ENCODE data around the gene CELA2A.
"Not testable (repeated sequence)": the region's sequence is repeated elsewhere in the genome, so short reads cannot be mapped to it uniquely, and the experiment has no call there.

CELA2A gene

DNA sequence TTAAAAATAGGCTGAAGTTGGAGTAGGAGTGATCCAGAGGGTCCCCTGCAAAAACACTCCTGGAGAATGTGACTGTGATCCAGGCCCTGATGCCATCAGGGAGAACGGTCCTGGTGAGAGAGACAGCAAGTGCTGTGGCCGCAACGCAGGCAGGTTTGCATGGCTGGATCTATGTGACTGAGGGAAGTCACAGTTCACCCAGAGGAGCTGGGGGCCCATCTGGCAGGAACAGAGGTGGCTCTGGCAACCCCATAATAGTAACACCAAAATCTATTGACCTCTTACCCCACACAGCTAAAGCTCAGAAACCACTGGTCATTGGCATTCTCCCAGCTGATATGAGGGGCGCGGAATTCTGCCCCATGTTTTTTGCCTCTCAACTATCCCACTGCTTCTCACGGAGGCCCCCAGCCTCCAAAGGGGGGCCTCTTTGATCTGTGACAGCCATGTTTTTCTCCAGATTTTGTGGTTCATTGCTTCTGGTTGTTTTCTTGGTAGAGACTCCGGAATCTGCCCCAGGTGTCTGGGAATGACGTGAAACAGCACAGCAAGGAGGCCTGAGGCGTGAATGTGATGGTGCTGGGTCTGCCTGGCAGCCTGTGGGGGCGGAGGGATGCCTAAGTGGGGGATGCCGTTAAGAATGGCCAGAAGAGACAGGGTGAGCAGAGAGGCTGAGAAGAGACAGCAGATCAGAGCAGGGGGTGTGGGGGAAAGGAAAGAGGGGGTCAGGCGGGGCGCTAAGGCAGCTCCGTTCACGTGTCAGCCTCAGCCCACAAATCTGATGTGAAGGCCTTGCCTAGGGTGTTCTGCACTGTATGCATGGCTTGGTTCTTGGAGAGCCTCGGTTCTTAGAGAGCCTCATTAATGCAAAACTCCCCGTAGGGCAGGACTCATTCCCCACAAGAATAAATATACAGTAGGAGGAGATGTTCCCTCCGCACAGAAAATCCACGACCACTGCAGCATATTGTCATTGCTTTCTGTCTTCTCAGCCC lies 43.9 kb downstream of the CELA2A start:
- no peak for DNase-seq (ENCODE audit: low spot score)

DNA sequence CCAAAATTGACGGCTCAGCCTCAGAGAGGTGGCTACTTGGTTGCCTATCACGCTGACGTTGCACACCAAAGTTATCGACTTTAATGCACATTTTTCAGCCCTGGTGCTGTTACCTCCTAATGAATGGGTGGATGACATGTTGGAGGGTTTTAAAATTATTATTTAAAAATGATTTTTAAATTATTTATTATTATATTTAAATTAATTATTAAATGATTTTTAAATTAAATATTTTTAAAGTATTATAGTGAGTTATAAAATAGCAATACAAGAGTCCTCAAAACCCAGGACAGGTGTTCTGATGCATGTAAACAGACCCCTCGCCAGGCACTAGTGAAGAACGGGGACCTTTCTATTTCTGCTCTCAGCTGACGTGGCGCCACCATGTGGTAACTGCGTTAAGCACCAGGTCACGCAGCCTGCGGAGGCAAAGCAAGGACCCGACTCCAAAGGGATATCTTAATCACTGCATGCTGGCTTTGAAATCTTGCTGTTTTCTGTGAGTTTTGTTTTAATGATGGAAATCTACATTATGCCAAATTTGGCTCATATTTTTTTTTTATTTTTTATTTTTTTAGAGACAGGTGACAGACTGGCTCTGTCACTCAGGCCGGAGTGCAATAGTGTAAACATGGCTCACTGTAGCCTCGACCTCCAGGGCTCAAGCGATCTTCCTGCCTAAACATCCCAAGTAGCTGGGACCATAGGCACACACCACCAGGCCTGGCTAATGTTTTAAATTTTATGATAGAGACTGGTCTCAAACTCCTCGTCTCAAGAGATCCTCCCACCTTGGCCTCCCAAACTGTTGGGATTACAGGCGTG lies 44.9 kb downstream of the CELA2A start:
- peak; percentile 57 for DNase-seq (ENCODE audit: low spot score)

DNA sequence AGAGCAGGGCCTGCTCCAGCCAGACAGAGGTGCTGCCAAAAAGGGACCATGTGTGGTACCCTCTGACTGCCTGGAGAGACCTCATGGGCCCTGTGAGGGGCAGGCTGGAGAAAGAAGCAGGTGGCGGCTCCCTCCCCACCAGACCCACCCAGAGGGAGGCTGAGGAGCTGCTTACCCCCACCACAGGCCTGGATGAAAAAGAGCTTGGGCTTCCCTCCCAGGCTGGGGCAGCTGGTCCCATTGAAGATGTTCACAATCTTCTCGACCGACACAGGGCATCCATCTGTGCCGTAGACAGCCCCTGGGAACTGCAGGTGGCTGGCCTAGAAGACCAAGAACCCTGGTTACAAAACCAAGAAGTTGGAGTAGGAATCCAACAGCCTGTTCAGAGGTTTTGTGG lies 47.9 kb downstream of the CELA2A start:
- DNase-seq (ENCODE audit: low spot score), result no peak

DNA sequence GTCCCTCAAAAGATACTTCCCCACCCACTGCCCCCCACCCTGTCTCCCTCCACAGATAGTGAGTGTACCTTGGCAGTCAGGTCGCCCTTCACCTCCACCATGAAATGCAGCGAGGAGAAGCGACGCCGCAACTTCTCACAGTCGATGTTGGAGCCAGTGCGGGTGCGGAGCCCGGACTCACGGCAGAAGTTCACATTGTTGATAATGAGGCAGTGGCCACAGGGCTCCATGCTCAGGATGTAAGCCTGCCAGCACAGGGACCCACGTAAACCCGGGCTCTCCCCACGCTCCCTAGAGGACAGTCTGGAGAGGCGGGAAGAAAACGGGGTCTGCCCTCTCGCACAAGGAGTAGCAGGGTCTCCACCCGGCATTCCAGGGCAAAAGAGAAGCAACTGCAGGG lies 50.3 kb downstream of the CELA2A start:
- no peak for DNase-seq (ENCODE audit: low spot score)

DNA sequence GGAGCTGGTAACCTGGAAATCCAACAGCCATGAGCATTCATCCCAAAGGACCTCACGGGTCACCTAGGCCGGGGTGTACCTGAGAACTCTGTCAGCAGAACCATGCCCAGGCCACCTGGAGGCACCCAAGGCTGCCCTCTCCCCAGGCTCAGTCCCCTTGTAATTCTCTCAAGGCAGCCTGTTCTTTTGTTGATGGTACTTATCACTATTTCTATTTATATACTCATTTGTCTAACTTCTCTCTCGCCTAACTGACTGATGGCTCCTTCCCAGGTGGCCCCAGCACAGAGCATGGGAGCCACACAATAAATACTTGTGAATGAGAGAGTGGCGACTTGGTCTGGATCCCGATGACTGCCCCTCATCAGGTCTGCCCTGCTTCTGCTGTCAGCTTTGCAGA lies 50.7 kb downstream of the CELA2A start:
- DNase-seq (ENCODE audit: low spot score), result no peak

DNA sequence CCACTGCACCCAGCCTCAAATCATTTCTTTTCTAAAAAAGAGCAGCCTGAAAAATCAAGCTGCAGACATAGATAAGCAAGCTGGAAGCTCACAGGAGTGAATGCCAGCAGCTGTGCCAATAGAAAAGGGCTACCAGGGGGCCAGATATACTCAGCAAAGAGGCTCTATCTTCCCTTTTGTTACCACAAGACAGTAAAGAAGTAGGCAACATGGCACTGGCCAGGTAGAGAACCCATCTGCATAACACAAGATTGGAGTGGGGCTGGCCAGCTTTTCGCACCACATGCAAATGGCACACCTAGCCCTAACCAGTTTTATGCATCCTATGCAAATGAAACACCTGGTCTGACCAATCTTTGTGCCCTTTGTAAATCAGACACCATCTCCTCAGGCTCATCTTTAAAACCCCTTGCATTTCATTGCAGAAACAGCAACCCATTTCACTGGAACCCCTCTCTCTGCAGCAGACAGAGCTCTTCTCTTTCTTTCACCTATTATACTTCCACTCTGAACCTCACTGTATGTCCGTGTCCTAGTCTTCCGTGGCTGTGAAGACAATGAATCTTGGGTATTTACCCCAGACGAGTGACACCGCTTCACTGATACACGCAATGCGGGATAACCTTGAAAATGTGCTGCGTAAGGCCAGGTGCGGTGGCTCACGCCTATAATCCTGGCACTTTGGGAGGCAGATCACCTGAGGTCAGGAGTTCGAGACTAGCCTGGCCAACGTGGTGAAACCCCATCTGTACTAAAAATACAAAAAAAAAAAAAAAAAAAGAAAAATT lies 52.4 kb downstream of the CELA2A start:
- no peak for DNase-seq (ENCODE audit: low spot score)

DNA sequence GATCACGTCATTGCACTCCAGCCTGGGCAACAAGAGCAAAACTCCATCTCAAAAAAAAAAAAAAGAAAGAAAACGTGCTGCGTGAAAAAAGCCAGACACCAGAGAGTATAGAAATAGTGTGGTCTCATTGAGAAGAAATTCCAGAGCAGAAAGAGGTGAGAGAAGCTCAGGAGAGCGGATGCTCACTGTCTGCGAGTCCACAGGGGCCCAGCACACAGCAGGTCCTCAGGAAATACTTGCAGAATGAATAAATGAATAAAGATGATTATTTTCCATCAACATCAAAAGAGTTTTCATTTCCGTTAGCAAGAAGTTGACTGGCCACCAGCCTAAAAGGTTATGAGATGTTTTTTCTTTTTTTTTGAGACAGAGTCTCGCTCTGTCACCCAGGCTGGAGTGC lies 53.1 kb downstream of the CELA2A start:
- DNase-seq (ENCODE audit: low spot score), result no peak

DNA sequence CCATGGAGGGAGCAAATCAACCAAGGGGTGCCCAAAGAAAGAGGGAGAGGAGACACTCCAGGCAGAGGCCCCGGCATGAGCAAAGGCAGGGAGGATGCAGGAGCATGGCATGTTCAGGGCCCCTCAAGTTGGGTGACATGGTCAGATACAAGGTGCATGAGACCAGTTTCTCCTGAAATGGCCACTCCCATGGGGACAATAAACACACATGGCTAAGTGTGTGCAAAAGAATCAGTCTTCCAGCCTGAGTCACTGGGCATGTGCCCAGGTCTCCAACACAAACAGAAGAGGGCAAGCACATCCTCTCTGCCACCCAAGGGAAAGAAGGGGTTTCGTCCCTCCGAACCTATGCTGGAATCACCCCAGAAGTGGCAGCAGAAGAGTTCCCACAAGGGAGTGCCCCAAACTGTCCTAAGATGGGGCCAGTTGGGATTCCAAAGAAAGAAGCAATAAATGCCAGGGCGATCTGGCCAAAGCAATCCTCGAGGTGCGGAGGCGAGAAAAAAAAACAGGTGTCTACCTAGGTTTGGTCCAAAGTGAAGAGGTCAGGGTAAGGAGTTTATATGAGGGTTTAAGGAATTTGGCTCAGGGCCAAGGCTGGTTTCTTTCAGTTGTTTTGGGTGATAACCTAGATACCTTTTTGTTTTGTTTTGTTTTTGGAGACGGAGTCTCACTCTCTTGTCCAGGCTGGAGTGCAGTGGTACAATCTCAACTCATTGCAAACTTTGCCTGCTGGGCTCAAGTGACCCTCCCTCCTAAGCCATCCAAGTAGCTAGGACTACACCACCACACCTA lies 54.3 kb downstream of the CELA2A start:
- no peak for DNase-seq (ENCODE audit: low spot score)

DNA sequence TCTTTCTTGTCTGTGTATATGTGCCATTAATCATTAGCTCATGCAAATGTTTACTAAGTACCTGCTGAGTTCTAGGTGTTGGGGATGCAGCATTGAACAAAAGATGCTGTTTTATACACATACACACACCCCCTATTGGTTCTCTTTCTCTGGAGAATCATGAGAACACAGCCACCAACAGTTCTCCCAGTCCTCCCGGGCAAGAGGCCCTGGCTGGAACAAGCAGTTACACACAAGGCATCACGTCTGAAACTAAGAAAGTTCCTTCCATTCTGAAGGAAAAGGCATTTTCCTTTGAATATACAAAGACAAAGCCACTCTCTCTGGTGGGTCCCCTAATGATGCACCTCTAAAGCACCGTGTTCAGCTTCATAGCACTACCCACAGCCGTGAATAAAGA lies 56.7 kb downstream of the CELA2A start:
- no peak for DNase-seq (ENCODE audit: low spot score)

DNA sequence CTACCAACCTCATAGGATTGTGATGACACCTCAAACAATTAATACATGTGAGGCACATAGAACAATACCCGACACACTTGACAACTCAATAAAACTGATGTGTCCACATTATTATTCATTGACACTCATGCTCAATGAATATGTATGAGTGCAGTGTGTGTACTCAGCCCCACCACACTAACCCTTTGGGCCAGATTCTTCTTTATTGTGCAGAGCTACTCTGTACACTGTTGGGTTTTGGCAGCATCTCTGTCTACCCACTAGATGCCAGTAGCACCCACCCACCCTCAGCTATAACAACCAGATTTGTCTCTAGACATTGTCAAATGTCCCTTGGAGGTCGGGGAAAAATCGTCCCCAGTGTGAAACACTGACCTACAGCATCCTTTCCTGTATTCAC lies 57.4 kb downstream of the CELA2A start:
- DNase-seq (ENCODE audit: low spot score), result no peak

DNA sequence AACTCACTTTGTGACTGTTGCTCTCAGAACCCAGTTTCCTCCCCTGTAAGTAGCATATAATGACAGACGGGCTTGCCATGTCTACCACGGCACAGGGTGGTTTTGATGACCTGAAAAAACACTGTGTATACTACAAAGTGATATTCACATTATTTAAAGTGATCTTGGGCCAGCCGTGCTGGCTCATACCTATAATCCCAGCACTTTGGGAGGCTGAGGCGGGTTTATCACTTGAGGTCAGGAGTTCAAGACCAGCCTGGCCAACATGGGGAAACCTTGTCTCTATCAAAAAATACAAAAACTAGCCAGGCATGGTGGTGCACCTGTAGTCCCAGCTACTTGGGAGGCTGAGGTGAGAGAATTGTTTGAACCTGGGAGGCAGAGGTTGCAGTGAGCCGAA lies 58.0 kb downstream of the CELA2A start:
- not testable (repeated sequence) for DNase-seq (ENCODE audit: low spot score)

DNA sequence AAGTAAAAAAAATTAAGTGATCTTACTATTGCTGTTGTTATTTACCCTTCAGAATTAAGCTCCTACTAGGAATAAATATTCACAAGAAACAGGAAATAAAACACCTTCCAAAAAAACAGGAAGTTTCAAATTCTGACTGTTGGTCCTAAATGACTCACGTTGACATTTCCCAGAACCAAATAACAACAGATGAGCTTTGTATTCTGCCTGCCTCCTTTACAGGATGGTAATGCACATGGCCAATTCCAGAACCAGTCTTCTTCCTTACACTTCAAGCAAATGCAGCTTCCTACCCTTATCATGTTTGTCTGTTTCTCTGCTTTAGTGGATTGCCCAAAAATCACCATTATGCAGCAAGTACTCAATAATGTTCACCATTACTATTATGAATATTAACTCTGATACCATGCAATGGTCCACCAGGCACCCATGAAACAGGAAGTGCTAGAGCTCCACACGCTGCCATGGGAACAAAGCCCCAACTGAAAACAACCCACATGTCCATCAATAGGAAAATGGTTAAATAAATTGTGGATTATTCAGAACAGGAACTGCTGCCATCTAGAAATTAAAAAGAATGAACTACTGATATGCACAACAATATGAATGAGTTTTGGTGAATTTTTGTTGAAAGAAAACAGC lies 58.6 kb downstream of the CELA2A start:
- peak; percentile 56 for DNase-seq (ENCODE audit: low spot score)

DNA sequence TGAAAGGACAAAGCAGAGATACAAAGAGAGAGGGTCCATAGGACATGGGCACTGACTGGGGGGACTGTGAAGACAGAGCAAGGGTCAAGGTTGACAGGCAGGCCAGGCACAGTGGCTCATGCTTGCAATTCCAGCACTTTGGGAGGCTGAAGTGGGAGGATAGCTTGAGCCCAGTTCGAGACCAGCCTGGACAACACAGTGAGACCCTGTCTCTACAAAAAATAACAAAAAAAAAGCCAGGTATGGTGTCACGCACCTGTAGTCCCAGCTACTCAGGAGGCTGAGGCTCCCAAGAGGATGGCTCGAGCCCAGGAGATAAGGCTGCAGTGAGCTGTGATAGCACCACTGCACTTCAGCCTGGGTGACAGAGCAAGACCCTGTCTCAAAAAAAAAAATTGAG lies 63.1 kb downstream of the CELA2A start:
- DNase-seq (ENCODE audit: low spot score), result no peak

DNA sequence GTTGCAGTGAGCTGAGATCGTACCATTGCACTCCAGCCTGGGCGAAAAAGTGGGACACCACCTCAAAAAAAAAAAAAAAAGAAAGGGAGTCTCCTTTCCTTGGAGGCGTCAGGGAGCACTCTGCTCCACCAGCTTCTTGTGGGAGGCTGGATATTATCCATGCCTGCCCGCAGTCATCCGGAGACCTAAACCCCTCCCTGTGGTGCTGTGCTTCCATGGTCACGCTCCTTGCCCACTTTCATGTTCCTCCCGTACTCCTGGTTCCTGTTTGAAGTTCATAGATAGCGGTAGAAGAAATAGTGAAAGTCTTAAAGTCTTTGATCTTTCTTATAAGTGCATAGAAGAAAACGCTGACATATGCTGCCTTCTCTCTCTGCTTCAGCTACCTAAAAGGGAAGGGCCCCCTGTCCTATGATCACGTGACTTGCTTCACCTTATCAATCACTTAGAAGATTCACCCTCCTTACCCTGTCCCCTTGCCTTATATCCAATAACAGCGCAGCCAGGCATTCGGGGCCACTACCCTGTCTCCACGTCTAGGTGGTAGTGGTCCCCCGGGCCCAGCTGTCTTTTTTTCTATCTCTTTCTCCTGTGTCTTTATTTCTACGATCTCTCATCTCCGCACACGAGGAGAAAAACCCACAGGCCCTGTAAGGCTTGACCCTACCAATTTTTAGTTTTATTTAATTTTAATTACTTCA lies 64.8 kb downstream of the CELA2A start:
- DNase-seq (ENCODE audit: low spot score), result not testable (repeated sequence)

Measured in activated CD4-positive, alpha-beta T cell treated with anti-CD3 and anti-CD28 coated beads, Interleukin-2, Interleukin-4, amounts not matched to agents 100 ng/mL and 50 ng/mL, durations not matched to agents 16 hours and 8 hours (primary cell).